Stimulated activated CD8-positive, alpha-beta memory T cell treated with anti-CD3 and anti-CD28 coated beads, Interleukin-15, amount 100 ng/mL, for 4 hours (primary cell): ENCODE results near the gene CAV3.

Source experiments
- DNase-seq, 2 donors: peaks; one replicate each; pipeline ENCODE4 v3.0.0-alpha.2; 2020; ENCODE audit warnings: low read depth in 2 of 2

CAV3 gene

DNA sequence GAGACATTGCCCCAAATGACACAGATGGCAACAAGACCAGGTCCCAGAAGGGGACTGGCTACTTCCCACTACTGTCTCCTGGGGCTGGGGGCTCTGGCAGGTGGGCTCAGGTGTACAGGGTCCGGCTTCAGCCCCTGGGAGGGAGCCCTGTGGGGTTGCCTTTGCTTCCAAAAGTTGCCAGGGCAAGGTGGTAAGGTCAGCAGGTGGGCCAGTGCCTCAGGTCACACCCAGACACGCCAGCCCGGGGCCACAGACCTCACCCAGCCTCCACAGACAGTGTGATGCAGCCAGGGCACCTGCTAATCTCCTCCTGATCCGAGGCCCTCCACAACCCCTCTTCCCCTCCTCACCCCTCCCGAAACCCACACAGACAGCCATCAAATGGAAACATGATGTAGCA, 28.3 kb downstream of the CAV3 start:
- DNase-seq: no peak

DNA sequence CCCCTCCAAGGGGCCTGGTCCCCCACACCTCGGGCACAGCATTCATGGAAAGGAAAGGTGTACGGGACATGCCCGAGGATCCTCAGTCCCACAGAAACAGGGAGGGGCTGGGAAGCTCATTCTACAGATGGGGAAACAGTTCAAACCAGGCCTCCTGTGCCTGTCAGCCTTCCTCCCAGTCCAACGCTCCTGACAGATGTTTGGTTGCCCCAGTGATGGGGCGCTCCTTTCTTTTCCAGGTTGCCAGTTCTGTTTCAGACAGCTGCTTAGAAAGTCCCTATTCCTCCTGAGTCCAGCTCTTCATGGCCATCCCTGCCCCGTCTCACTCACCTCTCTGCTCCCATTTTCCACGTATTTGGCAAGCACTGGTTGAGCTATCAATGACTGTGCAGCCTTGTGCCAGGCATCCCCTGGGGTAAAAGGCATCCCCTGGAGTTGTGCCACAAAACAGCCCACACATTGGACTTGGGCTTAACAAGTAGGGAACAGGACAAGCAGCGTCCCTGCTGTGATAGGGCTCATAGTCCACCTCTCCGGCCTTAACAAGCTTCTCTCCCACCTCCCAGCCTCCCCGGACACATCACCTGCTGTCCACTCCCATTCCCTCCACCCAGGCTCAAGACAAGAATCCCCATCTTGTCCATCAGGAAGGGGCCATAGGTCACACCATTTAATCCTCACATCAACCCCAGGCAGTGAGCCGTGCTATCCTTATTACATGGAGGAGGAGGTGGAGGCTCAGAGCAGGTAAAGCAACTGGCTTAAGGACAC, 29.2 kb downstream of the CAV3 start:
- DNase-seq: no peak

DNA sequence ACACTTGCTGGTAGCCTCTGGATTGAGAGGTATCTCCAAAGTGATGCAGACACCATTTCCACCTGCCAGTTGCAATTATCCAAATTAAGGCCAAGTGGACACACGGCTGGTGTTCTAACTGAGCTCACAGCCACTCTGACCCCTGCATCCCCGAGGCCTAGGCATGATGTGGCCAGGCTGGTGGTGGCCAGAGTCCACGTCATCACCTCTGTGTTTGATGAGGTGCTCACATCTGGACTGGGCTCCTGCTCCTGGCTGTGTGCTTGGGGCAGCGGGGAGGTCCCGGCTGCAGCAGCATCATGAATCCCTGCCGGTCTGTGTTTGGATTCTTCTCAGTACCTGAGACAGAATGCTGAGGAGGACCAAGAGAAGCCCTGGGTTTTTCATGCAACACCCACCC, 30.9 kb downstream of the CAV3 start:
- DNase-seq: no peak

DNA sequence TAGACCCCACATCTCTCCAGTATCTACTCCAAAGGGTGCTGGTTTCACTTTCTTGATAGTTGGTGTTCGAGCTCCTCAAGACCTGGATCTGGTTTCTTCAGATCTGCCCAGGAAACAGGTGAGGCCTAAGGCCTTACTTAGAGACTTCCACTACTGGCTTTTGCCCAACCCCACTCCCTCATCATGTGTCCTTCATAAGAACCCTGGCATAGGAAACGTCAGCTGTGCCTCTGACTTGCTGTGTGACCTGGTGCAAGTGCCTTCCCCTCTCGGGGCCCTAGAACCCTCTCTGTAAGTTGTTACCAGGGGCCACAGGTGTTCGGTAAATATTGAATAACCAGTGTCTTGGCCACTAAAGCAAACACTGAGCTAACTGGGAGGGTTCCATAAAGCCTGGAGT, 31.9 kb downstream of the CAV3 start:
- no peak for DNase-seq

DNA sequence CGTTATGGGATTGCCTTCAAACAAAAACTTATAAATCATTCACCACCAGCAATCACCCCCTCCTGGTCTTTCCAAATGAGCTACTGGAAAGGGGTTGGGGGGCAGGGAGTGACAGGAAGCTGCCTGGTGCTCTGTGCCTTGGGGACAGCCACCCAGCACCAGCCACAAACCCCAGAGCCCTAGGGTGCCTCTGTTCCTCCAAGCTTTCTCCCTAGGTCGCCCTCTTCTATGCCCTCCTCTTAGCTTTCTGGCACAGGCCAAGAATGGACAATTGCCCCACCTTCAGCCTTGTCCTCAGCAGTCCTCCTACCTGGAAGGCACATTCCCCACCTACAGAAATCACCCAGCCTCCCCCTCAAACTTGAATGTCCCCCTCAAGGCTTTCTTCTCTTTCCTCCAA, 32.5 kb downstream of the CAV3 start:
- no peak for DNase-seq

DNA sequence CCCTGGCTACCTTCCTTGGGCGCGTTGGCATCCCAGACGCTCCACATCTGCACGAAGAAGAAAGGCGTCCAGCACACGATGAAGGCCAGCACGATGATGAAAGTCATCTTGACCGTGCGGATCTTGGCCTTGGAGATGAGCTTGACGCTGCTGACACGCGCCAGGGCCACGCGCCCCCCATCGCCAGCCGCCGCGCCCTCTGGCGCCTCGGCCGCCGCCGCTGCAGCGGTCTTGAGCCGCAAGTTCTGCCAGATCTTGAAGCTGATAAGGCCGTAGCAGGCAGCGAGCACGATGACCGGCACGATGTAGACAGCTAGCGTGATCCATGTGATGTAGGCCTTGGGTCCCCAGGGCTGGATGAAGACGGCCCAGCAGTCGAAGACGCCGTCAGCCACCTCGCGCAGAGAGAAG, 33.7 kb downstream of the CAV3 start:
- no peak for DNase-seq

DNA sequence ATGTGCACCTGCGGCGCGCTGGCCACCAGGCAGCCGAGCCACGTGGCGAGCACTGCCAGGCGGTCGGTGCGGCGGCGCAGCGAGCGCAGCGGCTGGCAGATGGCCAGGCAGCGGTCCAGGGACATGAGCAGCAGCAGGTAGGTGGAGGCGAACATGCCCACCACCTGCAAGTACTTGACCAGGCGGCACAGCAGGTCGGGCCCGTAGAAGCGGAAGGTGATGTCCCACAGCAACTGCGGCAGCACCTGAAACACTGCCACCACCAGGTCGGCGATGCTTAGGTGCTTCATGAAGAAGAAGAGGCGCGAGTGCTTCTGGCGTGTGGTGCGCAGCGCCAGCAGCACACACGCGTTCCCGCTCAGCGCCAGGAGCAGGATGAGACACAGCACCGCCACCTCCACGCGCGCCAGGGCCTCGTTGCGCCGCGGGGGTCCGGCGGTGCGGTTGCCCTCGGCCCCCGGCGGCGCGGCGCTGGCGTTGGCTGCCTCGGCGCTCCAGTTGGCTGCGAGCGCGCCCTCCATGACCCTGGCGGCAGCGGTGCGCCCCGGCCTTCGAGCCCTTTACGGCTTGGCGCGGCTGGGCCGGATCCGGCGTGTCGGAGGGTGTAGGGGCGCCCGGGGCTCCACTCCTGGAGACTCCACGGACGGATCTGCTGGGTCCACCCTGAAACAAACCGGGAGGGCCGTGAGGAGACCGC, 34.2 kb downstream of the CAV3 start:
- no peak for DNase-seq

DNA sequence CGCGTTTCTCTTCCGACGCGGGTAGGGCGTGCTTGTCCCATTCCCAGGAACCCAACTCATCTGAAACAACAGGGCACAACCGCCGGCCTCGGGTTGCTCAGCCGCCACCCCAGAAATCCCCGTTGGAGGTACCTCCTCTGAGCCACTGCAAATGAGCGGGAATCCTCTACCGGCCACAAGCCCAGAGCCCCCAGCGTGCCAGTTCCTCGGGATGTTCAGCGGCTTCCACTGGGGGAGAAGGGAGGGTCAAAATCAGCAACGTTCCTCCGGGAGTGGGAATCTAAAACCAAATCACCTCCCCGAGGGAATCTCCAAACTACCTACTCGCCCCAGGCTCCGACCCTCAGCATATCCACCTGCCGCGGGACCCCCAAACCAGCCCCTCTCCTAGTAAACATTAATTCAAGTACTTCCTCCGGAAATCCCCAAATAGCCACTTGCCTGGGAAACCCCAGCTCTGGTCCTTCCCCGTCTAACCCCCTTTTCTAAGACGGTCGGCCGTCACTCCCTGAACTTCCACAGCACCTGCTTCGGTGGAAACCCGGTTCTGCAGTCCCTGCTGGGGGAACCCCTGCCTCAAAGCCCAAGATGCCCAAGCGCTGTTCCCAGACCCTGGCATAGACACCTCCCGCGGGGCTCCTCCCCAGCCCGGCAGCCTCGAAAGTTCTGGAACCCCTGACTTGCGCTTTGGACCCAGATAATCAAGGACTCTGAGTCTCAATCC, 34.9 kb downstream of the CAV3 start:
- no peak for DNase-seq

DNA sequence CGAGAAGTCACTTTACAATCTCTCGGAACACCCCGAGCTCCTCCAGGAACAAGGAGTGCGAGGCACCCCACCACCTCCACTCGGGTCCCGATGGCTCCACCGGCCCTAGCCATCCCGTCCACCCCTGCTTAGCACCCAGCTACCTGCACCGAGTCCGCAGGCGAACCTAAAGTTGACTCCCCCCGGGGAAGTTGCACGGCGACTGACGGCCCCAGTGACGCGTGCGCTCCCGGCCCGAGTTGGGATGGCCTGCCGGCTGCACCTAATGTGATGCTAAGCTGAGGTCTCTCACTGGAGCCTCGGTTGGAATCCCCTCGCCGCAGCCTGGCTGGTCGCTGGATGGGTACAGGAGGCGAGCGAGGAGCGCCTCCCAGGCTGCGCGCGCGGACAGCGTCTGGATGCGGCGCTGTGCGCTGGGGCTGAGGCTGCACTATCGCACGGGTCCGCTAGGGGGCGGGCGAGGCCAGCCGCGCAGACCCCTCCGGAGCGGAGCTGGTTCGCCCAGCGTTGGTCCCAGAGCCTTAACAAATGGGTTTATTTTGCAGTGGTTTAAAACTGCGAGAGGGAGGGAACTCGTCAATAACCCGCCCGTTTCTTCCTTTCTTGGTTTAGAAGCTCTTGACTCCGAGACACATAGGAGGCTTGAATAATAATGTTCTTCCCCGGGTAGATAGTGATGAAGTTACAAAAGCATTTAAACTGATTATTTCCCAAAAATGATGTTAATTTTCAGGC, 35.7 kb downstream of the CAV3 start, which contains the start of gene OXTR:
Gene OXTR, minus strand, starts transcription at position 526 of the 735 bp plus-strand sequence. CDS start 1,426 bp downstream, outside the sequence.
- no peak for DNase-seq

DNA sequence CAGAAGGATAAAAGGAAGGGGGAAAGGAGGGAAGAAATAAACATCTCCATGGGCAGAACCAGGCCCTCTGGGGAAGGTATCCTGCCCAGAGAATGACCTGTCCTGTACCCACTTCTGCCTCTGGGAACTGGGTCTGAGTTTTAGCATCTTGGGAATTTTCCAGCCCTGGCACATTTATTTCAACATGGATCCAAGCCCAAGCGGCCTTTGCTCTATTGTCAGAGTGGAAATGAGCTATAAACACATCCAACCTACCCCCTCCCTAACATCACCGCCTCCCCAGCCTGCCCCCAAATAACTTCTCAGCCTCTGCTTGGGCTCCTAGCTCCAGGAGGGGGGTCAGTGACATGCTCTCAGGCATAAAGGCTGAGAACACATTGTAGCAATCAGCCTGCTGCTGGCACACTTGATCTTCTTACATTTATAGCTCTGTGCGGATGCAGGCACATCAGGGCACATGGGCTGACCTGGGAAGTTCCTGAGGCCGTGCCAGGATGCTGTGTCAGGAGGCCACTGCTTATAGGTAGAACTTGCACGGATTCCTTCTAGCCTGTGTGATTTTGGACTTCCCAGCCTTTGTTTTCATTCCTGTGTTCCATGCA, 40.4 kb downstream of the CAV3 start:
- no peak for DNase-seq

DNA sequence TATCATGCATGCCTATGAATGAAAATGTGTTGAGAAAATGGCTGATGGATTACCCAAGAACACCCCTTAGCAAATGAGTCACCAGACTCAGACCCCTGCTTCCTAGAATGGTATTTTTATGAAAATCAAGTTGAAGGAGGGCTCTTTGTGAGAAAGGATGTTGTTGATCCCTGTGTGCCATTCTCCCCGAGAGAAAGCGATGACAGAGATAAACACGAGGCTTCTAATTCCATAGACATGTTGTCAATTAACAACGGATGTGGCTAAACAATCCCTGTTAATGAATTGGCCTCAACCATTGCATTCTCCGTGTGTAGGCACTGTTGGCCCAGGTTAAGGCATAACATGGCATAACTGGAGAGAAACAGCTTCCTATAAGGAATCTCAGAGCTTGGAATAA, 41.6 kb downstream of the CAV3 start:
- DNase-seq: no peak

DNA sequence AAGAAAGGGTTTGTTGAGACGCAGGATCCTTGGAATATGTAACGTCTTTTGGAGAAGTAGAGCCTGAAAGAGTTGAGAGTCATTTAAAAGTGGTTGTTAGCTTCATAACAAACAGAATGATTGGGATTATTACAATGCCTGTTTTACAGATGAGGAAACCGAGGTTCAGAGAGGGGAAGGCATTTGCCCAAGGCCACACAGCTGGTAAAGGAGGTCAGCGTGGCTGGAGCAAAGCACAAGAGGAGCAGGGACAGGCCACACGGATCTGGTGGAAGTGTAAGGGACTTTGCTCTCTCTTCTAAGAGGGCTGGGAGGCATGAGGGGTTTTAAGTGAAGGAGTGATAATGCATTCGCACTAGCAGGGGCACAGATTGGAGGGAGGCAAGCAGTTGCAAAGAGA, 42.0 kb downstream of the CAV3 start:
- DNase-seq: no peak

DNA sequence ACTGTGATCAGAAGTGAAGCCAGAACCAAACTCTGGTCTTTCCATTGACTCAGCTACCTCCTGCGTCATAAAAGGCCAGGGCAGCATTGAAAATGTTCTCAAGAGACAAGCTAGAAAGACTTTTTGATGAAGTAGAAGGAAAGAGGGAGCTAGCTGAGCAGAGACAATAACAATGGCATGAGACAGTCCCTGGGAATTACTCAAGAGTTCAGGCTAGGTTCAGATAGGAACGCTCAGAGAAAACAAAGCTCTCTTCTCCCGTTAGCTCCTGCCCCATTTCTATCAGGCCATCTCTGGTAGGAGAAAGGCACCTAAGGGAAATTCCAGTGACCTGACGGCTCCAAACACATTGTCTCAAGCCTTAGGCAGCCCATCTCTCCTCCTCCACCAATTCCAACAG, 42.8 kb downstream of the CAV3 start:
- DNase-seq: no peak

DNA sequence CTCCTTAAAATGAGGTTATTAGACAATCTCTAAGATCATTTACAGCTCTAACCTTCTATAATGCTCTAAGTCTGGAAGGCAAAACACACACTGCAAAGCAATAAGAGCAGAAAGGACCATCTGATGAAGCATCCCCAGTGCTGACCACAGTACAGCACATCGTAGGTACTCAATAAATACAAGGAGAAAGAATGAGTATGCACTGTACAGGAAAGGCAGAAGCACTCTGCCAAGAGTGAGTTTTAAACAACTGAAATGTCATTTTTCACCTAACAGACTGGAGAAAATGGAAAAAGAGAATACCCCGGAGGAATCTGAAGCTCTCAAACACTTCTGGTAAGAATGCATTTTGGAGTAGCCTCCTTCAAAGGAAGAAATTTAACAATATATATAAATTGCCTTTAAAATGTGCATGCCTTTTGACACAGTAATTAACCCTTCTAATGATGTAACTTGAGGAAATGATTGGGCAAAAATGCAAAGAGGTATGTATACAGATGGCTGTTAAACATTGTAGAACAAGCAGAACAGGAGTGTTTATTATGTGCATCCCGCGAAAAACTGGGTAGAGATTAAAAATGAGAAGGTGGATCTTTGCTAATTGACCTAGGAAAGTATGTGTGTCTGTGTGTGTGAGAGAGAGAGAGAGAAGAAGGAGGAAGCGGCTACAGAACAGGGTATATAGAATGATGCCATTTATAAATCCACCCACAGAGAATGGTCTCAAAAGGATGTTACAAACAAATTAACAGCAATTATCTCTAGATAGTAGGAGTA, 43.8 kb downstream of the CAV3 start:
- no peak for DNase-seq

DNA sequence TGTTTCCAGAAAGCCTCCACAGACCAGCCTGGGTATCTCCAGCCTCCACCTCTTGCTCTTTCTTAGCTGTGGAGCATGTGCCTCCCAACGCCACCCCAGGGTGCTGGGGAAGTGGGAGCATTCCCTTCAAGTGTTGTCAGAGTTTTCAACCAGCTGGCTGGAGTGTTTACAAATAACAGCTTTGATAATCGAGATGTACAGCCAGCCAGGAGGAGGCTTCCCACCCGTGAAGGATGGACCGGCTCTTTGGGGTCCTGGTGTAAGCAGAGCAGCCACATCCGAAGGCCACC, 44.3 kb downstream of the CAV3 start:
- no peak for DNase-seq

DNA sequence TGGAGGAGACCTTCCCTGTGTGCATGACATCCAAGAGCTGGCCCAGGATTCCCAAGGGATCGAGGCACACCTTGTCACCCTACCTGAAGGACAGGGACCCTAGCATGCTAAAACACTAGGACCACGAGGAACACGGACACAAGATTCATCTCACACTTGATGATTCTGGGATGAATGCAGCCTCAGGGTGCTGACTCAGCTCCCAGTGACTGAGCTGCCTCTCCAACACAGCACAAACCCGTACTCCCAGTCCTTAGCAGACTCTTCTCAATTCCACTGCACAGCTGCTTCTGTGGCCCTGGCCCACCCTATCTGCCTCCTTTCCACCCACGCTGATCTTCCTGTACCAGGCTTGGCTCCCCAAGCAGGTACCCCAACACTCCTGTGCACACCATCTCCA, 44.9 kb downstream of the CAV3 start:
- DNase-seq: no peak

DNA sequence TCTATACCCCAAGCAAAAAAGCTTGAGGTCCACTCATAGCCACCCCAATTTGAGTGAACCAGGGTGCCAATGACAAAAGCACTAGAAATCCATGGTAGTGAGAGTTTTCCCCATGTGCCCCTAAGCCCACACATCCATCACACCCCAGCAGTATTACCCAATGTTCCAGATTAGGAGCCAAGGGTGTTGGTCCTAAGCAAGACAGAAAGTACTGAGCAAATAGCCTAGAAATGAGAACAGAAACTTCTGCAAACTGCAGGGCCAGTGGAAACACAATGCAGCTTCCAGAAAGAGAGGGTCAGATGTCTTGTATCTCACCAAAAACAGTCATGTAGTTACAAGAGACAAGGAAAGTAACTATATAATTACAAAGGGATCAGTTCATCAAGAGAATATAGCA, 46.7 kb downstream of the CAV3 start:
- DNase-seq: no peak

DNA sequence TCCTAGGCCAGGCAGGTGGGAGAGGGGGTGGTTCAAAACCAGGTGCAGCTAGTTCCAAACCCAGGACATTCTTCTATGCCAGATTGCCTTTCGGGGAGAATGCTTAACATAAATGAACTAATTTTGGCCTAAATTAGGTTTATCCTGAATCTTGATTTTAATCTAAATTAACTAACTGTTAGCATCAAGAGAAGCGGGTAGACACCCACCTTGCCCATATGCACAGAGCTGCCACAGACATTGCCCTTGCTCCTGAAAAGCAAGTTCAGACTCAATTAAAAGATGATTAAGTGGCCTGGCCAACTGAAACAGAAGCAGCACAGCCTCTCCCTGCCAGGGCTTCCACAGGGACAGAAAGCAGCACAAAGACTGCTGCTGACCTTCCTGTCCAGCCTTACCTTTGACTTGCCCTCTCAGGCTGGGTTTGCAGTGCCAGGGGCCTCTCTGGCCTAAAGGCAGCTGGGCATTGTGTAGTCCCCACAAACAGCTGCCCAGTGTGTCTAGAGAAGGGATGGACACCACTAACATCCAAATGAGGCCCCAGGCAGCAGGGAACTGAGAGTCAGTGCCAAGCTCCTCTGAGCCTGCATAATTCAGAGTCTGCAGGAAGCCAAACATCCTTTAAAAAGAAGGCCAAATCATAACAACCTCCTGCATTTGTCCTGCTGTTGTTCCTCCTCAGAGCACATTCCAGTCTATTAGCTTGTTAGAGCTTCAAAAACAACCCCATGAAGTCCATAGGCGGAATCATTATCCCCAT, 51.3 kb downstream of the CAV3 start:
- no peak for DNase-seq

DNA sequence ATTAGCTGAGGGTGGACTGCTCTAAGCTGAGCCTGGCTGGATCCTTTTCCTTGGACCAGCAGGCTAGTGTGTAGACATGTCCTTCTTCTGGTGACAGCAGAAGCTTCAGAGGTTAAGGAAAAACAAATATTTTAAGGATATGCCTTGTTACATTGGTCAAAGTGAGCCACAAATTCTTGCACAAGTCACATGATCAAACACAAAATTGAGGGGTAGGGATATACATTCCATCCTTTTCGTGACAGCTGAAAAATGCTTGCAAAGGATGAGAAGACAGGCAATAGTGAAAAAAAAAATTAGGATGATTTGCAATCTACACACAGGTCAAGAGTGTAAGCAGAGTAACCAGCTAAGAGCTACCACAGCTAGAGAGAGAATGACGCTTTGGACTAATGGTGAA, 56.9 kb downstream of the CAV3 start:
- DNase-seq: no peak

DNA sequence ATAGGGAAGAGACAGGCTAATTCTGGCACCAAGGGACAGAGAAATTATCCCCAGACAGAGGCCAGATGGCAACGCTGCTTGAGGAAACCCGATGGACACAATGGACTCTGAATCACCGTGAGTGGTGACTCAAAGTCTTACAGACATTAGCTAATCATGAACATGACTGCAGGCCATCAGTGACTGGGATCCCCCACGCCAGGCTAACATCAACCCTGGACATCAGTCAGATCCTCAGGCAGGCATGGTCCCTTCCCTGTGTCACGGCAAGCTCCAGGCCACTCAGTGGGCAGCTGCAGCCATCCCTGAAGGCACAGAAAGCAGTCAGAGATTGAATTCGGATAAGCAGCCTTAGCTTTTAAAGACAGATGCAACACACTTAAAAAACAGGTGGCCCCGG, 59.6 kb downstream of the CAV3 start:
- DNase-seq: no peak
